ENCODE results near the gene COBLL1.
A peak's percentile ranks its signal among the peaks of the same experiment; 100 is the strongest.
"Not testable (repeated sequence)": the region's sequence is repeated elsewhere in the genome, so short reads cannot be mapped to it uniquely, and the experiment has no call there.

Gene COBLL1

GRCh38 chr2:164859906-164860693 is 18.5 kb upstream of the COBLL1 start:
- DNase-seq, result not testable (repeated sequence)

GRCh38 chr2:164859251-164859818 is 17.7 kb upstream of the COBLL1 start:
- DNase-seq, result no peak

GRCh38 chr2:164852086-164852485 is 10.5 kb upstream of the COBLL1 start:
- no peak for DNase-seq

GRCh38 chr2:164850235-164850634 is 8.6 kb upstream of the COBLL1 start:
- no peak for DNase-seq

- no peak for DNase-seq
Observed at GRCh38 chr2:164849506-164849905, 7.9 kb upstream of the COBLL1 start.

GRCh38 chr2:164847981-164848741 is 6.5 kb upstream of the COBLL1 start:
- DNase-seq, result no peak

- DNase-seq, result no peak
Observed at GRCh38 chr2:164847291-164847690, 5.7 kb upstream of the COBLL1 start.

GRCh38 chr2:164846276-164846675 is 4.7 kb upstream of the COBLL1 start:
- no peak for DNase-seq

- no peak for DNase-seq
Observed at GRCh38 chr2:164843346-164843911, 1.8 kb upstream of the COBLL1 start.

- no peak for DNase-seq
Observed at GRCh38 chr2:164842624-164842966, 972 bp upstream of the COBLL1 start.

- DNase-seq, result peak; percentile 44
Observed at GRCh38 chr2:164840930-164841718, 499 bp downstream of the COBLL1 start.

- no peak for DNase-seq
Observed at GRCh38 chr2:164840458-164840929, 1.1 kb downstream of the COBLL1 start.

GRCh38 chr2:164839914-164840457 is 1.6 kb downstream of the COBLL1 start:
- no peak for DNase-seq

GRCh38 chr2:164837807-164838206 is 3.8 kb downstream of the COBLL1 start:
- DNase-seq, result no peak

- DNase-seq, result no peak
Observed at GRCh38 chr2:164836907-164837306, 4.7 kb downstream of the COBLL1 start.

- DNase-seq, result no peak
Observed at GRCh38 chr2:164835302-164835701, 6.3 kb downstream of the COBLL1 start.

- no peak for DNase-seq
Observed at GRCh38 chr2:164831887-164832286, 9.7 kb downstream of the COBLL1 start.

- no peak for DNase-seq
Observed at GRCh38 chr2:164831180-164831579, 10.4 kb downstream of the COBLL1 start.

- DNase-seq, result no peak
Observed at GRCh38 chr2:164826293-164827243, 15.1 kb downstream of the COBLL1 start.

GRCh38 chr2:164824872-164825271 is 16.8 kb downstream of the COBLL1 start:
- no peak for DNase-seq

- no peak for DNase-seq
Observed at GRCh38 chr2:164823126-164823525, 18.5 kb downstream of the COBLL1 start.
